ENCODE data around the gene LAMC2. TPM values are rescaled to one million over a fixed set of nuclear protein-coding genes. Genes with fewer than 3 reads are reported as not detected.

LAMC2 gene
- total and polyA plus RNA-seq, 2 of the 8 experiments (the other 6 are each of a cell fraction or from before 2014, with no cell fraction given), result 4.6 to 12.9 TPM

- H3K4me1 ChIP-seq (replicated peaks in 1 of 4; ENCODE audit: control insufficient read depth in 3 of 4, insufficient read depth in 4 of 4, low read length in 3 of 4), result peaks cover 14 to 23% (median 18%) of the 10 kb centered on the region in 4 experiments
- no peaks in the 10 kb centered on the region for H3K9me3 ChIP-seq (ENCODE audit: insufficient read depth in 2 of 2, low read depth in 1 of 2, low read length in 1 of 2)
- no peaks in the 10 kb centered on the region for H3K23me2 ChIP-seq (ENCODE audit: low read depth, low read length)
- ChIA-PET CTCF (ENCODE audit: partially characterized antibody) (interaction anchor here (0.5 to 6.8 kb wide), 23 partner anchors 11 to 1936 kb away, joined by 3 to 84 read pairs (median 5); partner anchors contain the start of gene NMNAT2), POLR2A (ENCODE audit: partially characterized antibody) (interaction anchor here (1.0 kb wide), 1 partner anchor 389 kb away, joined by 3 read pairs; no protein-coding TSS in a partner anchor)
- H4K8ac ChIP-seq (ENCODE audit: extremely low read depth, insufficient read depth, low read length), result no peak overlapping the region
- H3K27ac ChIP-seq (ENCODE audit: low read depth, low read length), result no peak overlapping the region
- H2BK20ac ChIP-seq (ENCODE audit: low read length), result 0 out of 2 replicates have a peak overlapping the region, but pooled peaks have one; percentile 40
- H2BK15ac ChIP-seq (ENCODE audit: low read length), result peak overlapping the region; percentile 10; the same call in 1 of the 2 replicates
- H3K4me2 ChIP-seq (ENCODE audit: insufficient read depth in 1 of 2, low read depth in 2 of 2, low read length in 2 of 2), result peak overlapping the region; percentile 0 to 18; a peak in 1 of 4 replicates
- H2BK12ac ChIP-seq (ENCODE audit: low read depth, low read length), result peak overlapping the region; percentile 84; the same call in 1 of the 2 replicates
- H3K79me2 ChIP-seq (ENCODE audit: control insufficient read depth in 1 of 2, insufficient read depth in 2 of 2, low read length in 2 of 2), result no peaks in the 10 kb centered on the region
- WGBS, 2 experiments (ENCODE audit: extremely low coverage in 1 of 2, insufficient coverage in 1 of 2, insufficient read length in 1 of 2, insufficient replicate concordance in 2 of 2, low coverage in 1 of 2, low lambda C conversion rate in 2 of 2, missing lambda C conversion rate in 1 of 2), result 71% methylated on average over 12 of the region's 12 CpGs; no CpG with 5 or more reads in 1 of the 2 experiments
- no peak for DNase-seq (ENCODE audit: low read depth in 1 of 2, low spot score in 2 of 2)
- no peak for FAIRE-seq
- H2BK5ac ChIP-seq (ENCODE audit: low read depth, low read length), result peak overlapping the region; percentile 60
- no peak overlapping the region for H3K4ac ChIP-seq (replicated peaks; ENCODE audit: insufficient read length, low read depth, low read length)
- H4K20me1 ChIP-seq (replicated peaks in 1 of 2; ENCODE audit: control insufficient read depth in 1 of 2, insufficient read depth in 2 of 2, low read length in 2 of 2), result no peaks in the 10 kb centered on the region
- H3K18ac ChIP-seq (ENCODE audit: extremely low read depth, low read length), result peak overlapping the region; percentile 52; the same call in 1 of the 2 replicates
- H3K23ac ChIP-seq (ENCODE audit: insufficient read length), result no peak overlapping the region
- no peak overlapping the region for H4K5ac ChIP-seq (ENCODE audit: insufficient read length, low read depth, low read length)
- H4K91ac ChIP-seq (replicated peaks; ENCODE audit: insufficient read length, low read length), result peak overlapping the region; percentile 25
- no peak overlapping the region for H3K14ac ChIP-seq (ENCODE audit: insufficient read length)
- no peak overlapping the region for H2BK120ac ChIP-seq (replicated peaks; ENCODE audit: low read depth, low read length)
- no peaks in the 10 kb centered on the region for H3K27me3 ChIP-seq (replicated peaks in 1 of 4; ENCODE audit: control insufficient read depth in 3 of 4, extremely low read depth in 1 of 4, insufficient read depth in 3 of 4, low read length in 3 of 4)
- no peaks in the 10 kb centered on the region for H3K36me3 ChIP-seq (ENCODE audit: control insufficient read depth in 2 of 4, insufficient read depth in 4 of 4, low read length in 3 of 4)
- no peak overlapping the region for H3K4me3 ChIP-seq (ENCODE audit: extremely low read depth in 1 of 4, insufficient read depth in 2 of 4, low read depth in 3 of 4, low read length in 4 of 4)
- H3K9ac ChIP-seq (replicated peaks in 1 of 4; ENCODE audit: extremely low read depth in 1 of 4, low read depth in 3 of 4, low read length in 3 of 4), result no peak overlapping the region
- H2AK5ac ChIP-seq (ENCODE audit: low read depth, low read length), result peak overlapping the region; percentile 30; the same call in 1 of the 2 replicates
- H3K79me1 ChIP-seq (ENCODE audit: low read depth, low read length), result no peaks in the 10 kb centered on the region
- no peak overlapping the region for H2AFZ ChIP-seq (ENCODE audit: low read length)
- no peak overlapping the region for H3K56ac ChIP-seq (replicated peaks; ENCODE audit: insufficient read length, low read depth, low read length)
- TF ChIP-seq GTF2F1 (IDR thresholded peaks at IDR 0.05; ENCODE audit: borderline replicate concordance, low read depth, low read length) (no peak), SUZ12 (IDR thresholded peaks at IDR 0.05; ENCODE audit: low read length) (no peak), BRCA1 (IDR thresholded peaks at IDR 0.05; ENCODE audit: low read depth, low read length) (no peak), CTBP2 (IDR thresholded peaks at IDR 0.05; ENCODE audit: borderline replicate concordance, insufficient read depth, insufficient read length, low read length) (no peak), PHF8 (conservative IDR thresholded peaks at IDR 0.05; ENCODE audit: low read depth, low read length) (no peak), EP300 (IDR thresholded peaks at IDR 0.05; ENCODE audit: borderline replicate concordance in 1 of 2, low read depth in 2 of 2, low read length in 2 of 2) (no peak), KDM5A (IDR thresholded peaks at IDR 0.05; ENCODE audit: low read length) (no peak)
- TF ChIP-seq, protein P1, sequence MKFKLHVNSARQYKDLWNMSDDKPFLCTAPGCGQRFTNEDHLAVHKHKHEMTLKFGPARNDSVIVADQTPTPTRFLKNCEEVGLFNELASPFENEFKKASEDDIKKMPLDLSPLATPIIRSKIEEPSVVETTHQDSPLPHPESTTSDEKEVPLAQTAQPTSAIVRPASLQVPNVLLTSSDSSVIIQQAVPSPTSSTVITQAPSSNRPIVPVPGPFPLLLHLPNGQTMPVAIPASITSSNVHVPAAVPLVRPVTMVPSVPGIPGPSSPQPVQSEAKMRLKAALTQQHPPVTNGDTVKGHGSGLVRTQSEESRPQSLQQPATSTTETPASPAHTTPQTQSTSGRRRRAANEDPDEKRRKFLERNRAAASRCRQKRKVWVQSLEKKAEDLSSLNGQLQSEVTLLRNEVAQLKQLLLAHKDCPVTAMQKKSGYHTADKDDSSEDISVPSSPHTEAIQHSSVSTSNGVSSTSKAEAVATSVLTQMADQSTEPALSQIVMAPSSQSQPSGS (IDR thresholded peaks at IDR 0.05; ENCODE audit: low read length), result no peak
Observed at GRCh38 chr1:183278739-183279591, 92.9 kb downstream of the LAMC2 start.
